ENCODE measurements around the gene SPTB. TPM values are rescaled to one million over a fixed set of nuclear protein-coding genes. Genes with fewer than 3 reads are reported as not detected.

The SPTB gene
- total RNA-seq, 1 experiment from 2014 or later, result not detected

DNA sequence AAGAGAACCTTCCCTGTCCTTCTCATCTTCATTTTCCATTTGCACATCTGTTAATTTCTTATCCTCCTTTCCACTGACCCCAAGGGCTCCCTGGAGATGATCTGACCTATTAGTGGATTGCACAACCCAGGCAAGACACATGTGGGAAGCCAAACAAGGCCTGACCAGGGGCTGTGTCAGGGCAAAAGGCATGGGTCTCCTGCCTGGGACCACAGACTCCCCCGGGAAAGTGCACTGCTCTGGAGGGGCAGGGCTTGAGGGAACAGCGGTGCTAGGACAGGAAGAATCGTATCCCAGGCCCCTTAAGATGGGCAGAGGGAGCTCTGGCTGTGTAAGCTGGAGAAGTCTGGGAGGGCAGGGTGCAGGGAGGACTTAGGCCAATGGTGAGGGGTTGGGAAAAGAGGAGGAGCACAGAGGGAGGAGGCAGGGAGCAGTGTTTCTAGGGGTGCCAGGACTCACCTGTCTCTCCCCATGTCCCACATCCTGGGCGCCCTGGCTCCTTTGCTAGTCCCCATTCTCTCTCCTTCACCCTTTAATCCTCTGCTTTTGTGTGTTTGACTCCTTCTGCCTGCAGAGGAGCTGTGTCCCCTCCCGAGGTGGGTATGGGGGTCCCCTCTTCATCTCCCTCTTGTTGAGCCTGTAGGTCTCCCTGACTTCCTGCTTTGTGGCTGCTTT lies 150.2 kb downstream of the SPTB start:
- DNase-seq (ENCODE audit: low read depth), result peak; percentile 21

DNA sequence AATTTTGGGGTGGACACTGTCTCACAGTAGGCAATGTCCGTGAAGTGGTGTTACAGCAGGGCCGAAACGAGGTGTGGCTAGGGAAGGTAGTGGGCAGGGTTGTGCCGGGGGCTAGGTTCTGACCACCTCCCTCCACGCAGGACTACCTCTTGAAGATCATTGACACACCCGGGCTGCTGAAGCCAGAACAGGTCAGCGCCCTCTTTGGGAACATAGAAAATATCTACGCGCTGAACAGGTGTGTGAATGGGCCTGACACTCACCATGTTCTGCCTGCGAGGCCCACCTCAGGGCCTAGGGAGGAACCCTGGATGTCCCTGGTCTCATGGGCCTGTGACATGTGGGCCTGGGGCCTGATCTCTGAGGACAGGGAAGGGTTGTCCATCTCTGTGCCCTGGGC lies 150.9 kb downstream of the SPTB start:
- DNase-seq (ENCODE audit: low read depth), result no peak

DNA sequence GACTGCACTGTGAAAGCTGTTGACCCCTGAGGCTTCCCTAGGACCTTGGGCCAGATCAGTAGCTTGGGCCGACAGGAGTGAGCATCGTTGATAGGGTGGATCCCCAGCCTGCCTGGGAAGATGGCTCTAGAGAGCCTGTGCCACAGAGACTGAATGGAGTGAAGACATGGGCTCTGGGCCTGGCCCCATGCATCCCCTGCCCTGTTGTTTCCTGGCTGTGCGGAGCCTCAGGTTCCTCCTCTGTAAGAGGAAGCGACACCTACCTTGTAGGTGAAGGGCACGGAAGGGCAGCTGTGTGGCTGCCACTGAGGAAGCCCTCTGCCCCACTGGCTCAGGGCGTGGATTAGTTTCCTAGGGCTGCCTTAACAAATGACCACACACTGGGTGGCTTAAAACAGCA lies 151.6 kb downstream of the SPTB start:
- no peak for DNase-seq (ENCODE audit: low read depth)

DNA sequence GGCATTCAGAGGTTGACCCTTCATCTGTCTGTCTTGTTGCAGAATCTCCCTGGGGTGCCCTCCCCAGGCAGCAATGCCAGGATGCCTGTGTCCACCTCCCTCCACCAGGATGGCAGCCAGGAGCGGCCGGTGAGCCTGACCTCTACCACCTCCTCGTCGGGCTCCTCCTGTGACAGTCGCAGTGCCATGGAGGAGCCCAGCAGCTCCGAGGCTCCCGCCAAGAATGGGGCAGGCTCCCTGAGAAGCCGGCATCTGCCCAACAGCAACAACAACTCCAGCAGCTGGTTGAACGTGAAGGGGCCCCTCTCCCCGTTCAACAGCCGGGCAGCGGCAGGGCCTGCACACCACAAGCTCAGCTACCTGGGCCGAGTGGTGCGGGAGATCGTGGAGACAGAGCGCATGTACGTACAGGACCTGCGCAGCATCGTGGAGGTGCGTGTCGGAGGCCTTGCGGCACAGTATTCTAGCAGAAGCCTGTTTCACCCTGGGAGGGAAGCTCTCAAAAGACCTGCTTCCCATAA lies 152.1 kb downstream of the SPTB start:
- no peak for DNase-seq (ENCODE audit: low read depth)

- peak; percentile 31 for DNase-seq (ENCODE audit: low read depth)
Observed at GRCh38 chr14:64726585-64726890, 153.2 kb downstream of the SPTB start.

GRCh38 chr14:64725879-64726584 lies 153.7 kb downstream of the SPTB start:
- no peak for DNase-seq (ENCODE audit: low read depth)

- no peak for DNase-seq (ENCODE audit: low read depth)
Observed at GRCh38 chr14:64725261-64725815, 154.4 kb downstream of the SPTB start.

- no peak for DNase-seq (ENCODE audit: low read depth)
Observed at GRCh38 chr14:64724578-64724930, 155.2 kb downstream of the SPTB start.

- no peak for DNase-seq (ENCODE audit: low read depth)
Observed at GRCh38 chr14:64723691-64724577, 155.8 kb downstream of the SPTB start.

DNA sequence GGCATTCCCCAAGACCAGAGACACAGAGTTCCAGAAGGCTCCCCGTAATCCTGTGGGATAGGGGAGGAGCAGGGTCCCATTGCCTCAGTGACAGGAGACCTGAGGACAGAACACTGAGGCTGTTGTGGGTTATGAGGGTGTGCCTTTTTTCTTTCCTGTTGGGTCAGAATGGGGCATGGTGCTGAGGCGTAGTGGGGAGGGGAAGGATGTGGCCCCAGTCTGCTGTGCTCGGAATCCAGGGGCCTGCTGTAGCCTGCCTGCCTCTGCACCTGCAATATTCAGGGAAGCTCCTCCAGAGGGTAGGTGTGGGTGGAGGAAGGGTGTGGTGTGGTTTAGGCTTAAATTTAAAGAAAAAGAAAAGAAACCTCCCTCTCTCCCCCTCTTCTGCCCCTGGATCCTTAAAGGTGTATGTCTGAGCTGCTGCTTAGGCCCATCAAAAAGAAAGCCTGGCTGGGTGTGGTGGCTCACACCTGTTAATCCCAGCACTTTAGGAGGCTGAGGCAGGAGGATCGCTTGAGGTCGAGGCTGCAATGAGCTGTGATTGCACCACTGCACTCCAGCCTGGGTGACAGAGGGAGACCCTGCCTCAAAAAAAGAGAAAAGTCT lies 156.8 kb downstream of the SPTB start:
- no peak for DNase-seq (ENCODE audit: low read depth)

DNA sequence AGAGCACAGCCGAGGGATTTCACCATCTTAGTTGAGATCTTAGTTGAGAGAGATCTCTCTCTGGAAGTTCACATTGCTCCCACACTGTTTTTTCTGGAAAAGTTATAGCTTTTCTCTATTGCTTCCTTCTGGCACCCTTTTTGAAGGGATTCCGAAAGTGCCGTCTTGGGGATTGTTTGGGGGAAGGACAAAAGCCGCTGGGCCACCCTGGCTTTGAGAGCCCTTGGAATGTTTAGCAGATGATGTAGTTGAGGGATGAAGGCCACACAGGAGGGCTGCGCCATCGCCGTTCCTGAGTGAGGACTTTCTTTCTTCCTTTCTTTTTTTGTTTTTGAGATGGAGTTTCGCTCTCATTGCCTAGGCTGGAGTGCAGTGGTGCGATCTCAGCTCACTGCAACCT lies 157.8 kb downstream of the SPTB start:
- no peak for DNase-seq (ENCODE audit: low read depth)

- peak; percentile 39 for DNase-seq (ENCODE audit: low read depth)
Observed at GRCh38 chr14:64721391-64721791, 158.3 kb downstream of the SPTB start.

DNA sequence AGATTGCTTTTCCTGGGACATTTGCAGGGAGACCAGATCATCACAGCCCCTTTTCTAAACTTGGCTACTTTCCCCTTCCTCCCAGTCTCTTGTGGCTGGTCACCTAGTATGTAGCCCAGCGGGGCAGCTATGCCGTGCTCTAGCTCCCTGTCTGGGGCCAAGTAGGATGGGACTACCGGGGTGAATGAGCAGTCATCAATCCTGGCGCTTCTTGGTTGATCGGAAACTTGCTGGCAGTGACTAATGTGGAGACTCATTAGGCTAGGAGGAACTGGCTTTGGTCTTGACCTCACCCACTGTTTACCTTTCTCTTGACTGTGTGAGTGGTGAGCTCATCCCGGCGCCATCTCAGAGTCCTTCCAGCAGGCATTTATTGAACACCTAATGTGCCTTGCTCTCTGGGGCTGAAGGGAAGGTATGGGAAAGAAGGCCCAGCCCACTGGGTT lies 159.6 kb downstream of the SPTB start:
- DNase-seq (ENCODE audit: low read depth), result peak; percentile 21

- DNase-seq (ENCODE audit: low read depth), result no peak
Observed at GRCh38 chr14:64719601-64720000, 160.1 kb downstream of the SPTB start.

GRCh38 chr14:64718762-64719161 lies 160.9 kb downstream of the SPTB start:
- DNase-seq (ENCODE audit: low read depth), result no peak

DNA sequence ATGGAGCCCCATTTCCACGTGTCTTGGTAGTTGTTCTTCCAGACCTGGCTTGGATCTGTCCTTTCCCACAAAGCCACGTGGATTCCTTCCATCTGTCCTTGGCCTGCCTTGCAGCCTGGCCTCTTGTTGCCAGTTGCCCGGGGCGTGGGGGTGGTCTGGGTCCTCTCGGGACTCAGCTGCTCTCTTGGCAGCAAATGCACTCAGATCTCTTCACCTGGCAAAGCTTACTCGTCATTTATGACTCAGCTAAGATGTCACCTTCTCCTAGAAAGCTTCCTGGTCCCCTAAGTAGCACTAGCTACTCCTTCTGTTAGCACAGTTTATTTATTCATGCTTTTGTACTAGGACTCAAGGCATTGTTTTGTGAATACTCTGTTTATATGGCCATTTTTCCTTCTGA lies 161.8 kb downstream of the SPTB start:
- DNase-seq (ENCODE audit: low read depth), result peak; percentile 31

GRCh38 chr14:64715628-64716412 lies 163.9 kb downstream of the SPTB start:
- no peak for DNase-seq (ENCODE audit: low read depth)

DNA sequence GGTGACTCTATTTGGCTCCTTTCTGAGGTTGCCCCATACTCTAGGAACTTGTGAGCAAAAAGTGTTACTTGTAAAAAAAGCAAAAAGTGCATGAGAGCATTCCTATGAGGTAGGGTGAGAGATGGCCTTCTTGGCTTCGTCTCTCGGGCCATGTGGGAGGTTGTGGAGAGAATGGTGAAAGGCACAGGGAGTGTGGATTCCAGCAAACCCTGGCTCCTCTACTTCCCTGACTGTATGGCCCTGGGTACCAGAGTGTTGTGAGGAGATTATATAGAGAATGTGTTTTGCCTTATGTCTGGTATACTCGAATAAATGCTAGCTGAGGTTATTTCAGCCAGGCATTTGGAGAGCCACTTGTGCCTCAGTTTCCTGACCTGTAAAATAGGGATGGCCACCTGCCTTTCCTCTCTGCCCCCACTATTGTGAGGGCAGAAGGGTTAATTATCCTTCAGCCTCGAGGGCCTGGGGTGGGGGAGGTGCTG lies 164.5 kb downstream of the SPTB start:
- no peak for DNase-seq (ENCODE audit: low read depth)

- no peak for DNase-seq (ENCODE audit: low read depth)
Observed at GRCh38 chr14:64714432-64715025, 165.2 kb downstream of the SPTB start.

- no peak for DNase-seq (ENCODE audit: low read depth)
Observed at GRCh38 chr14:64713677-64714076, 166.0 kb downstream of the SPTB start.

Measured in LHCN-M2 (cell line).